ENCODE data around the gene EDEM2.

DNA sequence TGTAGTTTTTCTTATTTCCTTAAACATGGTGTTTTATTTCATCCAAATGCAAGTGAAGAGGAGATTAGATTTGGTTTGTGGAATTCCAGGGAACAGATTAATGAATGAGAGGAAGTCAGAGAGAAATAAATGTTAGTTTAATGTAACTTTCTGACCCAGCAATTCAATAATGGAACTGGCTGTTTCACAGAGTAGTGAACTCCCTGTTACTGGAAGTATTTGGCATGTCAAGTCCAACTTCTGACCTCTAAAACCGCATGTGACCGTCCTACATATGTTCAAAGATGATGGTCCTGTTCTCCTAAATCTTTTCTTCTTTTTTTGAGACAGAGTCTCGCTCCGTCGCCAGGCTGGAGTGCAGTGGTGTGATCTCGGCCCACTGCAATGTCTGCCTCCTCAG lies 43.4 kb upstream of the EDEM2 start:
- no peak for TF ChIP-seq YY1 (IDR thresholded peaks at IDR 0.05; ENCODE audit: low read depth)
- TF ChIP-seq EP300 (IDR thresholded peaks at IDR 0.05; ENCODE audit: borderline replicate concordance), result no peak
- TF ChIP-seq, protein P1, sequence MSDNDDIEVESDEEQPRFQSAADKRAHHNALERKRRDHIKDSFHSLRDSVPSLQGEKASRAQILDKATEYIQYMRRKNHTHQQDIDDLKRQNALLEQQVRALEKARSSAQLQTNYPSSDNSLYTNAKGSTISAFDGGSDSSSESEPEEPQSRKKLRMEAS (IDR thresholded peaks at IDR 0.05), result no peak
- no peak for TF ChIP-seq ZBTB7A (IDR thresholded peaks at IDR 0.05; ENCODE audit: low read depth)
- TF ChIP-seq CREB1 (IDR thresholded peaks at IDR 0.05; ENCODE audit: low read depth), result no peak
- TF ChIP-seq, protein P2, sequence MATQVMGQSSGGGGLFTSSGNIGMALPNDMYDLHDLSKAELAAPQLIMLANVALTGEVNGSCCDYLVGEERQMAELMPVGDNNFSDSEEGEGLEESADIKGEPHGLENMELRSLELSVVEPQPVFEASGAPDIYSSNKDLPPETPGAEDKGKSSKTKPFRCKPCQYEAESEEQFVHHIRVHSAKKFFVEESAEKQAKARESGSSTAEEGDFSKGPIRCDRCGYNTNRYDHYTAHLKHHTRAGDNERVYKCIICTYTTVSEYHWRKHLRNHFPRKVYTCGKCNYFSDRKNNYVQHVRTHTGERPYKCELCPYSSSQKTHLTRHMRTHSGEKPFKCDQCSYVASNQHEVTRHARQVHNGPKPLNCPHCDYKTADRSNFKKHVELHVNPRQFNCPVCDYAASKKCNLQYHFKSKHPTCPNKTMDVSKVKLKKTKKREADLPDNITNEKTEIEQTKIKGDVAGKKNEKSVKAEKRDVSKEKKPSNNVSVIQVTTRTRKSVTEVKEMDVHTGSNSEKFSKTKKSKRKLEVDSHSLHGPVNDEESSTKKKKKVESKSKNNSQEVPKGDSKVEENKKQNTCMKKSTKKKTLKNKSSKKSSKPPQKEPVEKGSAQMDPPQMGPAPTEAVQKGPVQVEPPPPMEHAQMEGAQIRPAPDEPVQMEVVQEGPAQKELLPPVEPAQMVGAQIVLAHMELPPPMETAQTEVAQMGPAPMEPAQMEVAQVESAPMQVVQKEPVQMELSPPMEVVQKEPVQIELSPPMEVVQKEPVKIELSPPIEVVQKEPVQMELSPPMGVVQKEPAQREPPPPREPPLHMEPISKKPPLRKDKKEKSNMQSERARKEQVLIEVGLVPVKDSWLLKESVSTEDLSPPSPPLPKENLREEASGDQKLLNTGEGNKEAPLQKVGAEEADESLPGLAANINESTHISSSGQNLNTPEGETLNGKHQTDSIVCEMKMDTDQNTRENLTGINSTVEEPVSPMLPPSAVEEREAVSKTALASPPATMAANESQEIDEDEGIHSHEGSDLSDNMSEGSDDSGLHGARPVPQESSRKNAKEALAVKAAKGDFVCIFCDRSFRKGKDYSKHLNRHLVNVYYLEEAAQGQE (IDR thresholded peaks at IDR 0.05; ENCODE audit: low read depth), result no peak
- TF ChIP-seq TCF12 (IDR thresholded peaks at IDR 0.05; ENCODE audit: low read depth), result no peak
- TF ChIP-seq EGR1 (IDR thresholded peaks at IDR 0.05), result no peak
- TF ChIP-seq CEBPB (IDR thresholded peaks at IDR 0.05), result no peak
- no peak for TF ChIP-seq RAD21 (IDR thresholded peaks at IDR 0.05; ENCODE audit: low read depth)
- TF ChIP-seq NFIC (IDR thresholded peaks at IDR 0.05), result no peak
- TF ChIP-seq FOXM1 (IDR thresholded peaks at IDR 0.05; ENCODE audit: borderline replicate concordance, low read depth), result no peak
